ENCODE measurements around the gene RICTOR.
"Not testable (repeated sequence)": the region's sequence is repeated elsewhere in the genome, so short reads cannot be mapped to it uniquely, and the experiment has no call there.

RICTOR gene

DNA sequence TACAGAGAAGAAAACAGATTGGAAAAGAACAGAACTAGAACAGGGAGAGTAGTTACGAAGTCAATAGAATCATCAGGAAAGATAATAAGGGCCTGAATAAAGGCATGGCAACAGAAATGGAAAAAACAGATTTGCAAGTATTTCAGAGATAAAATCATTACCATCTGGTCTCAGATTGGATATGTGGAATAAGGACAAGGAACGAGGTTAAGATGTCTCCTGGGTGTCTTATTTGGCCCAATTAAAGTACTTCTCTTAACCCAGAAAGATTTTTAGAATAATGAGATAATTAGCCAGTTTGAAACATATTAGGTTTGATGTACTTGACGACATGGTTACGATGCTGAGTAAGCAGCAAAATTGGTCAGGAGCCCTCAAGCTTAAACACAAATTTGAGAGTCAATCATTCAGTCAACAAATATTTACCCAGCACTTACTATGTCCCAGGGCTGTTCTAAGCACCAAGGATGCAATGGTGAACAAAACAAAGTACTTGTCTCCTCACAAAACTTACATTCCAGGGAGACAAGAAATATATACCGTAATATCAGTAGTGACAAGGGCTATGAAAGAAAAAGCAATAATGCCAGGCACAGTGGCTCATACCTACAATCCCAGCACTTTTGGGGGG is 18.3 kb downstream of the RICTOR start:
- DNase-seq (ENCODE audit: low read depth in 2 of 2) = no peak

DNA sequence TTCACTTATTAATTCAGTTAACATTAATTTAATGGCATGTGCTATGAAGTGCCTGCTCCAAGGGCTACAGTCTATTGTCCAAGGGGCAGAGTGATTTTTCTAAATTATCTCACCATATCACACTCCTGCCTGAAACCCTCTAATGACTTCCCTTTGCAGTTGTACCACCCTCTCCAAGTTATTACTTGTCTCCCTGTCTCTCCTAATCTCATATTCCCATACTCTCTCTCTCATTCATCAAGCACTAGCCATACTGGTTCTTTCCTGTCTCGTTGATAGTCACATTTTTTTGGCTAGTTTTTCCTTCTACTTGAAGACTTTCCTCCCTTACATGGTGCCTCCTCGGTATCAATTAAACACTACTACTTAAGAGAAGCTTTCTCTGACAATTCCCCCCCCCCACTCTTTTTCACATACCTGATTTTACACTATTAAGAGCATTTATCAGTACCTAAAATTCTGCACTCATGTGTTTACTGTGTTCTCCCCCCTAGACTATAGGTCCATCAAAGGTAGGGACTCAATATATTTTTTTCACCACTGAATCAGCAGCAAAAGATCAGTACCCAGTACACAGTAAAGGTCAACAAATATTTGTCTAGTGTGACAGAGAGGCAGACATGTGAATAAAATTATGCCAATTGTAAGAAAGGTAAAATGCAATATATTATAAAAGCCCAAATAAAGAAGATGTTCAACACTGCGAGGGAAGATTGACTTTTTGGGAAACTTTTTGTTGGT is 19.0 kb downstream of the RICTOR start:
- no peak for DNase-seq (ENCODE audit: low read depth in 2 of 2)

- no peak for DNase-seq (ENCODE audit: low read depth in 2 of 2)
These were observed 21.0 kb downstream of the RICTOR start for GRCh38 chr5:39053189-39053588.

DNA sequence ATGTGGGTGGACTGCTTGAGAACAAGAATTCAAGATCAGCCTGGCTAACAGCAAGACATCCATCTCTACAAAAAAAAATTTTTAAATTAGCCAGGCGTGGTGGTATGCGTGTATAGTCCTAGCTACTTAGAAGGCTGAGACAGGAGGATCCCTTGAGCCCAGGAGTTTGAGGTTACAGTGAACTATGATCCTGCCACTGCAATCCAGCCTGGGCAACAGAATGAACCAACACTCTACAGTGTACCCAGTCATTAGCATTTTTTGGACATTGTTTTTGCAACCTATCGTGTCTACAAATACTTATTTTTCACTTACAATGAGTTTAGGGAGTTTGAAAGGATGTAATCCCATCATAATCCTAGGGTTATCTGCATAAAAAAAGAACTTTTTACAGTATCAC is 22.1 kb downstream of the RICTOR start:
- no peak for DNase-seq (ENCODE audit: low read depth in 2 of 2)

GRCh38 chr5:39049315-39049714 is 24.9 kb downstream of the RICTOR start:
- DNase-seq (ENCODE audit: low read depth in 2 of 2) = no peak

DNA sequence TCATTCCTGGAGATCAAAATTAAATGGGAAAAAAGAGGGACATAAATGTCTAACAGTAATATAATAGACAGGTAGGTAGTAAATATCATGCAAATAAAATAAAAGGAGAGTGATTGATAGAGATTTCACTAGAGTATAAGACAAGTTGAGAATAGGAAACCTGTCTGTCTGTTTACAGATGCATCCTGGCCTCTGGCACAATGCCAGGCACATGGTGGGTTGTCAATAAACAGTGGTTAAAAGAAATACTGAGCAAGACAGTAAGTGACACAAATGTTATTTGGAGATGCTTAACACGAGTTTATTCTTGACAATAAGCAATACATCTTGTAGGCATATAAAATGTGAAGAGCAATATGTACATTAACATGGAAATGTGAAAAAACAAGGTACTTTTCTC is 33.3 kb downstream of the RICTOR start:
- DNase-seq (ENCODE audit: low read depth in 2 of 2) = no peak

DNA sequence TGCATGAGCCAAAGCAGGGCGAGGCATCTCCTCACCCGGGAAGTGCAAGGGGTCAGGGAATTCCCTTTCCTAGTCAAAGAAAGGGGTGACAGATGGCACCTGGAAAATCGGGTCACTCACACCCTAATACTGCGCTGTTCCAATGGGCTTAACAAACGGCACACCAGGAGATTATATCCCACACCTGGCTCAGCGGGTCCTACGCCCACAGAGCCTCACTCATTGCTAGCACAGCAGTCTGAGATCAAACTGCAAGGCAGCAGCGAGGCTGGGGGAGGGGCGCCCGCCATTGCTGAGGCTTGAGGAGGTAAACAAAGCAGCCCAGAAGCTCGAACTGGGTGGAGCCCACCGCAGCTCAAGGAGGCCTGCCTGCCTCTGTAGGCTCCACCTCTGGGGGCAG is 39.7 kb downstream of the RICTOR start:
- not testable (repeated sequence) for DNase-seq (ENCODE audit: low read depth in 2 of 2)

DNA sequence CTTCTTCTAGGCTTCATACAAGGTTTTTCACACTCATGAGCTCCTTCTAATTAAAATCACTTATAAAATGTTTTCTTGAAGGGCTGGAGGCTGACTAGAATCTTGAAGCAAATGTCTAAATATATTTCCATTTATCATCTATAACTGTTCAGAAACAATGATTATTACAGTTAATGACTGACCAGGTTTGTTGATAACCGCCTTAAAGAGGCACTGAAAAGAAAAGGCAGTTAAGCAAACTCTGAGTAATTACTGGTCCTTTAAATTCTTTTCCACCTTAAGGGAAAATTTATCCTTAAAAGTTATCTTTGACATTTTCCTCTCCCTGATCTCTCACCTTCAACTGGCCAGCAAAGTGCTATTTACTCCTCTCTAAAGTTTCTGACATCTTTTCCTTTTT is 43.2 kb downstream of the RICTOR start:
- DNase-seq (ENCODE audit: low read depth in 2 of 2) = no peak

DNA sequence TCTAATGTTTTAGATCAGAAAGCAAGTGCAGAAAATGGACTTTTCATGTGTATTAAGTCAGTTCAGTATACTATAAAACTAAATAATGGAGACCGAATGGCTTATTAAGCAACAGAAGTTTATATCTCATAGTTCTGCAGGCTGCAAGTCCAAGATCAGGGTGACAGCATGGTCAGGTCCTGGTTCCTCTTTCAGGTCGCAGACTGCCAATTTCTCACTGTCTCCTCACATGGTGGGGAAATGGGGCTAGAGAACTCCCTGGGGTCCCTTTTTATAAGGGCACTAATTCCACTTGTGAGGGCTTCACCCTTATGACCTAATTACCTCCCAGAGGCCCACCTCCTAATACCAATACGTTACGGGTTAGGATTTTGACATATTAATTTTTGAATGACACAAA is 48.7 kb downstream of the RICTOR start:
- no peak for DNase-seq (ENCODE audit: low read depth in 2 of 2)

DNA sequence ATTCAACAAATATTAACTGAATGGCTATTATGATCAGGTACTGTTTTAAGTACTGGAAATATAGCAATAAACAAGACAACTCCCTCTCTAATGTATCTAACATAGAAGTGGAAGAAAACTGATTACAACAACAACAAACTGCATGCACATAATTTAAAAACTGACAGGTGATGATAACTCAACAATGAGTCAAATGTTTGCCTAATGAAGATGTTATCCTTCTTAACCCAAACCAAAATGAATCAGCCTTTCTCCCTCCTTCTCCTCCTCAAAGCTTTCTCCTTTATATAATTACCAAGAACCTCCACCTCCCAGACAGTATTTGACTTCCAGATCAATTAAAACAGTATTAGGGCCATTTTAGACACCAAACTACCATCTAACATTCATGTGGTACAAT is 49.3 kb downstream of the RICTOR start:
- no peak for DNase-seq (ENCODE audit: low read depth in 2 of 2)

GRCh38 chr5:39024005-39024404 is 50.2 kb downstream of the RICTOR start:
- DNase-seq (ENCODE audit: low read depth in 2 of 2) = no peak

DNA sequence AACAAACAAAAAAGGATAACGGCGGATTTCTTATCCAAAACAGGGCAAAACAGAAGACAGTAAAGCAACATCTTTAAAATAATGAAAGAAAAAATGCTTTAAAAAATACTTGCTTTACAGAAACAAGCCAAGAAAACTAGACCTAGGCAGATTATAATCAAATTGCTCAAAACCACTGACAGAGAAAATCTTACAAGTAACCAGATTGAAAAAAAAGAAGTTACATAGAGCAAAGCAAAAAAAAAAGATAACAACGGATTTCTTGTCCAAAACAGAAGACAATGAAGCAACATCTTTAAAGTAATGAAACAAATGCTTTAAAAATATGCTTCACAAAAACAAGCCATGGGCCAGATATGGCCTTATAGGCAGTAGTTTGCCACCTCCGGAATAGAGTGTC is 51.1 kb downstream of the RICTOR start:
- DNase-seq (ENCODE audit: low read depth in 2 of 2) = no peak

DNA sequence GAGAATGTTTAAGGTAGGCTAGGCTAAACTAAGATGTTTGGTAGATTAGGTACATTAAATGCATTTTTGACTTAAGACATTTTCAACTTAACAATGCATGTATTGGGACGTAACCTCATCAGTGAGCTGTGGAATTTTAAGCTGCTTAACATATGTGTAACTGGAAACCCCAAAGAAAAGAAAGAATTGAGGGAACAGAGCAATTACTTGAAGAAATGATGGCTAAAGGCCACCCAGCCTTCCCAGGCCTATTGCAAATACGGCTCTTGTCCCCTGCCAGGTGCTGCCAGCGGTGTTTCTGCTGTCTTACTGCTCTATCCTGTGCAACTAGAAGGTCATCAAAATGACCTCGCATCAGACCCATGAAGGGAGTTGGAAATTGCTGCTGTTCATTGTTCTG is 52.0 kb downstream of the RICTOR start:
- no peak for DNase-seq (ENCODE audit: low read depth in 2 of 2)

DNA sequence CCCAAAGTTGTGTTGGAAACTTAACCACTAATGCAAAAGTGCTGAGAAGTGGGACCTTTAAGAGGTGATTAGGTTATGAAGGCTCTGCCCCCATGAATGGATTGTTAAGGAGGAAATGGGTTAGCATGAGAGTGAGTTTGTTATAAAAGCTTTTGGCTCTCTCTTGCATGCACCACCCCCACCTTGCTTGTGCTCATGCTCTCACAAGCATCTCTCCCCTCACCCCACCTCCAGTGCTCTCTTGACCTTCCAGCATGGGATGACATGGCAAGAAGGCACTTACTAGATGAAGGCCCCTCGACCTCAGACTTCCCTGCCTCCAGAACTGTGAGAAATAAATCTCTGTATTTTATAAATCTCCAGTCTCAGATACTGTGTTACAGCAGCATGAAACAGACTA is 52.8 kb downstream of the RICTOR start:
- DNase-seq (ENCODE audit: low read depth in 2 of 2) = no peak

GRCh38 chr5:39020458-39020857 is 53.7 kb downstream of the RICTOR start:
- no peak for DNase-seq (ENCODE audit: low read depth in 2 of 2)

- no peak for DNase-seq (ENCODE audit: low read depth in 2 of 2)
These were observed 54.9 kb downstream of the RICTOR start for GRCh38 chr5:39019254-39019653.

- no peak for DNase-seq (ENCODE audit: low read depth in 2 of 2)
These were observed 56.7 kb downstream of the RICTOR start for GRCh38 chr5:39017504-39017903.

GRCh38 chr5:39016587-39017275 is 57.5 kb downstream of the RICTOR start:
- no peak for DNase-seq (ENCODE audit: low read depth in 2 of 2)

- no peak for DNase-seq (ENCODE audit: low read depth in 2 of 2)
These were observed 58.2 kb downstream of the RICTOR start for GRCh38 chr5:39015743-39016586.

GRCh38 chr5:39014561-39014960 is 59.6 kb downstream of the RICTOR start:
- DNase-seq (ENCODE audit: low read depth in 2 of 2) = no peak

DNA sequence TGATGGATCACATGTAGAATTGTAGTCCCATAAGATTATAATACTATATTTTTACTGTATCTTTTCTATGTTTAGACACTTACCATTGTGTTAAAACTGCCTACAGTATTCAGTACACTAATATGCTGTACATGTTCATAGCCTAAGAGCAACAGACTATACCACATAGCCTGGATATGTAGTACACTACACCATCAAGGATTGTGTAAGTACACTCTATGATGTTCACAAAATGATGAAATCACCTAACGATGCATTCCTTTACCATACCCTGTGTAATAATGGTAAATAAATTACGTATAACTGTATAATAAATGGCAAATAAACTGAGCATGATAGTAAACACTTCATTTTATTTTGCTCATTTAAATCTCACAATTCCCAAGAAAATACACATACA is 60.3 kb downstream of the RICTOR start:
- no peak for DNase-seq (ENCODE audit: low read depth in 2 of 2)

GRCh38 chr5:39010958-39011357 is 63.2 kb downstream of the RICTOR start:
- DNase-seq (ENCODE audit: low read depth in 2 of 2) = not testable (repeated sequence)

Measured in stimulated activated CD8-positive, alpha-beta memory T cell treated with anti-CD3 and anti-CD28 coated beads, Interleukin-15, amount 100 ng/mL, for 48 hours (primary cell).